SK-N-MC (cell line): ENCODE data around the gene MACROH2A1.

Source experiments
- EZH2 ChIP-seq: fragments of 200-600 bp; sonication (generic); IDR thresholded peaks from one replicate; pipeline ENCODE4 v1.6.1; 2017; ENCODE audit warnings: antibody characterized with exemption
- POLR2AphosphoS5 ChIP-seq: IDR thresholded peaks from 2 replicates; pipeline ENCODE4 v1.6.1; 2012; ENCODE audit warnings: mild to moderate bottlenecking, low read depth, low read length, borderline replicate concordance

DNA sequence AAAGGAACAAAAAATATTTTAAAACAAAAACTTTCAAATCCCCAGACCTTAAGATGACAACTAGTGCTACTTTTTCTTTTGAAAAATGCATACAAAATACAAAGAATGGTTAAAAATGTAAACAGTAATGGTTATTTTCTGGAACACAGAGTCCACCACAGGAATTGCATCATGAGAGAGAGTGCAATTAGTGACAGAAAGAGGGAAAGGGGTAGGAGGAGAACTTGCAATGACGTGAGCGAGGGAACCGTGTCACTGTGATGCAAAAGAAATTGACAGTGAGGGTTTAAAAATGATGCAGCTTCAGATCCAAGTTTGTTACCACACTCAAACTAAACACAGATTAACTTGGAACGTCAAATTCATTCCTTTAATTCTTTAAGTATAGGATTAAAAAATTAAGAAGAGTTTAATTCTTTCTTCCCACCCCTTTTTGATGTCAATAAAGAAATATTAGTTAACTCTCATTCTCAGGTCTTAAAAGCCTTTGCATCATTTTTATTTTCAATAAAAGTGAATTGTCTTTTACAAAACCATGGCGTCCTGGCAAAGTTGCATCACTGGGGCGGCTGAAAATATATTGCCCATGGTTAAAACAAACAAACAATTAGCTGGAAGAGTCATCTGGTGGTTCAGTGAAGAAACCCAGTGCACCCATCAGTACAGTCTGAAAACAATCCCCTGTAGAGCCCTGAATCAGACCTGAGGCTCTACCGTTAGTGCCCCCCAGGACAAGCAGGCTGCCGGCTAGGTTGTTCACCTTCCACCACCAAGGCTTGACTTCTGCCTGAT is 39.5 kb downstream of the MACROH2A1 start:
- TF ChIP-seq EZH2, result no peak
- TF ChIP-seq POLR2AphosphoS5, result no peak
